HEK293 (cell line): ENCODE results near the gene SORL1.

Source experiments
- CTCF ChIP-seq: fragments of 450-650 bp; formaldehyde crosslinking; IDR thresholded peaks from 2 replicates; pipeline ENCODE4 v1.5.1; 2016; ENCODE audit warnings: missing biosample characterization, missing genetic modification characterization
- HOXA7 ChIP-seq: sonication (generic); formaldehyde crosslinking; IDR thresholded peaks from 2 replicates; pipeline ENCODE4 v1.8.1; 2022; ENCODE audit warnings: missing genetic modification reagents, borderline replicate concordance
- PRDM10 ChIP-seq: fragments of 450-650 bp; formaldehyde crosslinking; IDR thresholded peaks from 2 replicates; pipeline ENCODE4 v1.5.1; 2016; ENCODE audit warnings: missing biosample characterization, missing genetic modification characterization
- SETDB1 ChIP-seq: IDR thresholded peaks from one replicate; pipeline ENCODE4 v1.6.1; 2017; ENCODE audit warnings: mild to moderate bottlenecking, low read length, moderate library complexity, mixed read lengths; ENCODE audit not compliant: insufficient read length
- ZNF24 ChIP-seq: fragments of 450-650 bp; formaldehyde crosslinking; IDR thresholded peaks from 2 replicates; pipeline ENCODE4 v1.5.1; 2016; ENCODE audit warnings: missing biosample characterization, missing genetic modification characterization
- ZNF394 ChIP-seq: fragments of 450-650 bp; formaldehyde crosslinking; IDR thresholded peaks from 2 replicates; pipeline ENCODE4 v1.5.1; 2016; ENCODE audit warnings: missing biosample characterization, missing genetic modification characterization, mild to moderate bottlenecking, moderate library complexity, borderline replicate concordance
- ZNF623 ChIP-seq: fragments of 450-650 bp; formaldehyde crosslinking; IDR thresholded peaks from 2 replicates; pipeline ENCODE4 v1.5.1; 2016; ENCODE audit warnings: missing biosample characterization, missing genetic modification characterization
- ZSCAN30 ChIP-seq: fragments of 450-650 bp; IDR thresholded peaks from 2 replicates; pipeline ENCODE4 v1.5.1; 2018; ENCODE audit warnings: missing biosample characterization, mild to moderate bottlenecking, missing genetic modification characterization, moderate library complexity
- TF ChIP-seq, protein P1 (sequence below): fragments of 450-650 bp; formaldehyde crosslinking; IDR thresholded peaks from 2 replicates; pipeline ENCODE4 v1.5.1; 2016; ENCODE audit warnings: missing biosample characterization, missing genetic modification characterization
- TF ChIP-seq, protein P2 (sequence below): fragments of 450-650 bp; formaldehyde crosslinking; IDR thresholded peaks from 2 replicates; pipeline ENCODE4 v1.5.1; 2016; ENCODE audit warnings: missing biosample characterization, missing genetic modification characterization

GRCh38 chr11:121590772-121591404, 138.8 kb downstream of the SORL1 start:
- TF ChIP-seq ZNF623: no peak
- TF ChIP-seq HOXA7 (CRISPR knock-in tag): no peak
- TF ChIP-seq CTCF (tag by site-specific recombination): no peak
- no peak for TF ChIP-seq SETDB1
- TF ChIP-seq PRDM10: no peak
- no peak for TF ChIP-seq ZSCAN30 (tag by site-specific recombination)
- TF ChIP-seq, protein P1, sequence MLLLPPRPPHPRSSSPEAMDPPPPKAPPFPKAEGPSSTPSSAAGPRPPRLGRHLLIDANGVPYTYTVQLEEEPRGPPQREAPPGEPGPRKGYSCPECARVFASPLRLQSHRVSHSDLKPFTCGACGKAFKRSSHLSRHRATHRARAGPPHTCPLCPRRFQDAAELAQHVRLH: no peak
- TF ChIP-seq ZNF394 (tag by site-specific recombination): no peak
- TF ChIP-seq, protein P2, sequence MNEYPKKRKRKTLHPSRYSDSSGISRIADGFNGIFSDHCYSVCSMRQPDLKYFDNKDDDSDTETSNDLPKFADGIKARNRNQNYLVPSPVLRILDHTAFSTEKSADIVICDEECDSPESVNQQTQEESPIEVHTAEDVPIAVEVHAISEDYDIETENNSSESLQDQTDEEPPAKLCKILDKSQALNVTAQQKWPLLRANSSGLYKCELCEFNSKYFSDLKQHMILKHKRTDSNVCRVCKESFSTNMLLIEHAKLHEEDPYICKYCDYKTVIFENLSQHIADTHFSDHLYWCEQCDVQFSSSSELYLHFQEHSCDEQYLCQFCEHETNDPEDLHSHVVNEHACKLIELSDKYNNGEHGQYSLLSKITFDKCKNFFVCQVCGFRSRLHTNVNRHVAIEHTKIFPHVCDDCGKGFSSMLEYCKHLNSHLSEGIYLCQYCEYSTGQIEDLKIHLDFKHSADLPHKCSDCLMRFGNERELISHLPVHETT (tag by site-specific recombination): no peak
- TF ChIP-seq ZNF24 (tag by site-specific recombination): no peak
